Right atrium auricular region (tissue), 2 donors: ENCODE results near the gene RECQL5. TPM values are rescaled to one million over a fixed set of nuclear protein-coding genes. Genes with fewer than 3 reads are reported as not detected.

Experiments used
- DNase-seq: peaks from one replicate; pipeline ENCODE4 v3.0.0-alpha.2; 2019; ENCODE audit warnings: low spot score
- H3K27ac ChIP-seq, 2 donors: fragments of 200-600 bp; sonication (generic); 1 replicate in 1 of 2; 2 replicates in 1 of 2; pipeline ENCODE4 v1.5.1; 2016 to 2019
- H3K27me3 ChIP-seq, 2 donors: fragments of 200-600 bp; sonication (generic); one replicate each; pipeline versions ENCODE4 v1.5.1 to v1.6.0; 2017 to 2019
- H3K36me3 ChIP-seq: fragments of 200-600 bp; sonication (generic); one replicate; pipeline ENCODE4 v1.5.1; 2016
- H3K4me1 ChIP-seq, 2 donors: fragments of 200-600 bp; sonication (generic); one replicate each; pipeline versions ENCODE4 v1.5.1 to v1.6.0; 2017 to 2019
- H3K4me3 ChIP-seq, 2 donors: fragments of 200-600 bp; sonication (generic); 1 replicate in 1 of 2; 2 replicates in 1 of 2; pipeline ENCODE4 v1.5.1; 2017 to 2019; ENCODE audit warnings: mild to moderate bottlenecking in 1 of 2, moderate library complexity in 1 of 2
- H3K9me3 ChIP-seq, 2 donors: fragments of 200-600 bp; sonication (generic); one replicate each; pipeline ENCODE4 v1.5.1; 2019
- CTCF ChIP-seq, 2 donors: fragments of 200-600 bp; sonication (generic); IDR thresholded peaks; one replicate each; pipeline ENCODE4 v1.5.1; 2019; ENCODE audit warnings: antibody characterized with exemption in 2 of 2
- total RNA-seq, 2 donors: library from RNA; depleted of rRNA; stranded (reverse); fragments of >200 nt; gene quantifications; one replicate each; pipeline ENCODE4 v1.1.0, GENCODE V29; 2016

The RECQL5 gene
- total RNA-seq, 2 donors from 2014 or later: 6.2 to 7.1 TPM

- no peak for TF ChIP-seq CTCF (IDR thresholded peaks at IDR 0.05)
- Histone ChIP-seq H3K27me3 (no peaks in the 10 kb centered on the region), H3K9me3 (no peaks in the 10 kb centered on the region), H3K36me3 (no peaks in the 10 kb centered on the region), H3K4me1 (peaks cover 0 to 81% of the 10 kb centered on the region in 2 donors), H3K4me3 (no peak overlapping the region), H3K27ac (peak overlapping the region; percentile 88 to 94)
- DNase-seq: no peak
These were observed 29.8 kb downstream of the RECQL5 start for GRCh38 chr17:75637143-75637538.

GRCh38 chr17:75636381-75637142 lies 30.4 kb downstream of the RECQL5 start:
- H3K4me1 ChIP-seq: peaks cover 0 to 75% of the 10 kb centered on the region in 2 donors
- no peaks in the 10 kb centered on the region for H3K27me3 ChIP-seq
- peak overlapping the region; percentile 88 to 94 for H3K27ac ChIP-seq
- TF ChIP-seq CTCF (IDR thresholded peaks at IDR 0.05): no peak
- DNase-seq: no peak
- H3K4me3 ChIP-seq: no peak overlapping the region
- H3K36me3 ChIP-seq: no peaks in the 10 kb centered on the region
- H3K9me3 ChIP-seq: no peaks in the 10 kb centered on the region

GRCh38 chr17:75635610-75636202 lies 31.2 kb downstream of the RECQL5 start:
- no peak overlapping the region for H3K4me3 ChIP-seq
- peaks cover 0 to 66% of the 10 kb centered on the region in 2 donors for H3K4me1 ChIP-seq
- no peak for TF ChIP-seq CTCF (IDR thresholded peaks at IDR 0.05)
- no peaks in the 10 kb centered on the region for H3K27me3 ChIP-seq
- no peaks in the 10 kb centered on the region for H3K36me3 ChIP-seq
- H3K9me3 ChIP-seq: no peaks in the 10 kb centered on the region
- H3K27ac ChIP-seq: peak overlapping the region; percentile 88 to 94
- DNase-seq: no peak

- Histone ChIP-seq H3K27ac (peak overlapping the region; percentile 88 to 94), H3K4me1 (peaks cover 0 to 59% of the 10 kb centered on the region in 2 donors), H3K27me3 (no peaks in the 10 kb centered on the region), H3K36me3 (no peaks in the 10 kb centered on the region), H3K4me3 (peak overlapping the region; percentile 27 to 31), H3K9me3 (no peaks in the 10 kb centered on the region)
- DNase-seq: no peak
- TF ChIP-seq CTCF (IDR thresholded peaks at IDR 0.05): no peak
These were observed 32.0 kb downstream of the RECQL5 start for GRCh38 chr17:75634754-75635609.

- Histone ChIP-seq H3K4me3 (peak overlapping the region; percentile 27 to 31), H3K36me3 (no peaks in the 10 kb centered on the region), H3K4me1 (peaks cover 0 to 59% of the 10 kb centered on the region in 2 donors), H3K27me3 (no peaks in the 10 kb centered on the region), H3K27ac (peak overlapping the region; percentile 88 to 94), H3K9me3 (no peaks in the 10 kb centered on the region)
- no peak for DNase-seq
- no peak for TF ChIP-seq CTCF (IDR thresholded peaks at IDR 0.05)
These were observed 32.6 kb downstream of the RECQL5 start for GRCh38 chr17:75634376-75634740.
